Hepatocyte (in vitro differentiated cells): Measurements from ENCODE around the gene SMTNL1. TPM values are rescaled to one million over a fixed set of nuclear protein-coding genes. Genes with fewer than 3 reads are reported as not detected.

Experiments
- DNase-seq: peaks from one replicate; pipeline ENCODE4 v3.0.0-alpha.2; 2016; ENCODE audit warnings: low spot score
- H2AFZ ChIP-seq: fragments of 200-600 bp; sonication (generic); 2 replicates; pipeline ENCODE4 v1.6.0; 2016; ENCODE audit warnings: antibody characterized with exemption, mild to moderate bottlenecking
- H3K27ac ChIP-seq: fragments of 200-600 bp; sonication (generic); 2 replicates; pipeline ENCODE4 v1.5.1; 2016; ENCODE audit warnings: mild to moderate bottlenecking
- H3K27me3 ChIP-seq: fragments of 200-600 bp; sonication (generic); 2 replicates; pipeline ENCODE4 v1.6.1; 2016
- H3K36me3 ChIP-seq: fragments of 200-600 bp; sonication (generic); replicated peaks from 2 replicates; pipeline ENCODE4 v1.5.1; 2016; ENCODE audit warnings: low read depth; ENCODE audit not compliant: insufficient read depth
- H3K4me1 ChIP-seq: fragments of 200-600 bp; sonication (generic); 2 replicates; pipeline ENCODE4 v1.5.1; 2016; ENCODE audit warnings: mild to moderate bottlenecking, moderate library complexity; ENCODE audit not compliant: insufficient read depth
- H3K4me2 ChIP-seq: fragments of 200-600 bp; sonication (generic); 2 replicates; pipeline ENCODE4 v1.6.0; 2016
- H3K4me3 ChIP-seq: fragments of 200-600 bp; sonication (generic); 2 replicates; pipeline ENCODE4 v1.5.1; 2016; ENCODE audit warnings: mild to moderate bottlenecking
- H3K79me2 ChIP-seq: fragments of 200-600 bp; sonication (generic); 2 replicates; pipeline ENCODE4 v1.6.0; 2017; ENCODE audit warnings: mild to moderate bottlenecking
- H3K9me2 ChIP-seq: fragments of 200-600 bp; sonication (generic); replicated peaks from 2 replicates; pipeline ENCODE4 v1.6.0; 2017; ENCODE audit warnings: mild to moderate bottlenecking; ENCODE audit not compliant: insufficient read depth
- H3K9me3 ChIP-seq: fragments of 200-600 bp; sonication (generic); 2 replicates; pipeline ENCODE4 v1.5.1; 2016; ENCODE audit warnings: low read depth, mild to moderate bottlenecking
- H4K20me1 ChIP-seq: fragments of 200-600 bp; sonication (generic); 2 replicates; pipeline ENCODE4 v1.6.0; 2016; ENCODE audit warnings: mild to moderate bottlenecking; ENCODE audit not compliant: insufficient read depth, poor library complexity, severe bottlenecking
- CTCF ChIP-seq: fragments of 200-600 bp; sonication (generic); IDR thresholded peaks from 2 replicates; pipeline ENCODE4 v1.5.1; 2016; ENCODE audit warnings: antibody characterized with exemption, mild to moderate bottlenecking; ENCODE audit not compliant: poor library complexity
- EZH2 ChIP-seq: fragments of 200-600 bp; sonication (generic); IDR thresholded peaks from 2 replicates; pipeline ENCODE4 v1.6.1; 2016; ENCODE audit warnings: antibody characterized with exemption, mild to moderate bottlenecking, borderline replicate concordance
- EZH2phosphoT487 ChIP-seq: fragments of 200-600 bp; sonication (generic); IDR thresholded peaks from one replicate; pipeline ENCODE4 v1.6.1; 2018; ENCODE audit warnings: antibody characterized with exemption, mild to moderate bottlenecking, low read depth, moderate library complexity; ENCODE audit not compliant: unreplicated experiment, severe bottlenecking
- whole genome bisulfite sequencing: methylation state at CpG from one replicate; pipeline ENCODE4 v1.1.6; 2016; ENCODE audit warnings: low lambda C conversion rate; ENCODE audit errors: missing lambda C conversion rate; 5-methylcytosine and 5-hydroxymethylcytosine counted together
- polyA plus RNA-seq: library from polyadenylated mRNA; unstranded; fragments of >200 nt; fragmentation: Nextera tagmentation; extraction: Ambion mirVana; gene quantifications from 2 replicates; pipeline ENCODE4 v1.2.1, GENCODE V29; 2016
- total RNA-seq: library from RNA; depleted of rRNA; stranded (reverse); fragments of >200 nt; gene quantifications from 2 replicates; pipeline ENCODE4 v1.2.3, GENCODE V29; 2014

Gene SMTNL1
- total and polyA plus RNA-seq, 2 experiments from 2014 or later, result not detected

DNA sequence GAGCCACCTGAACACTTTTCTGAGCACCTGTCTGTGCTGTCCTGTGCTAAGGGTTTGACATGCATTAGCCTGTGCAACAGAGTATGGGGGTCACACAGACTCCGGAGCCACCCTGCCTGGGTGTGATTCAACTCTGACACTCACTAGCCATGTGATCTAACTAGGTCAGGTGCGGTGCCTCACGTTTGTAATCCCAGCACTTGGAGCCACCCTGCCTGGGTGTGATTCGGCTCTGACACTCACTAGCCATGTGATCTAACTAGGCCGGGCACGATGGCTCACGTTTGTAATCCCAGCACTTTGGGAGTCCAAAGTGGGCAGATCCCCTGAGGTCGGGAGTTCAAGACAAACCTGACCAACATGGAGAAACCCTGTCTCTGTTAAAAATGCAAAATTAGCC, 18.6 kb downstream of the SMTNL1 start:
- Histone ChIP-seq H3K9me3 (no peaks in the 10 kb centered on the region), H3K4me1 (no peaks in the 10 kb centered on the region), H4K20me1 (no peaks in the 10 kb centered on the region), H3K27ac (no peak overlapping the region), H3K9me2 (no peaks in the 10 kb centered on the region), H3K27me3 (no peaks in the 10 kb centered on the region), H3K36me3 (no peaks in the 10 kb centered on the region), H3K4me2 (no peak overlapping the region), H2AFZ (no peak overlapping the region), H3K79me2 (no peaks in the 10 kb centered on the region), H3K4me3 (no peak overlapping the region)
- TF ChIP-seq EZH2phosphoT487 (no peak), EZH2 (no peak), CTCF (no peak)
- 82% methylated on average over 7 of the region's 8 CpGs for WGBS
- DNase-seq, result no peak

DNA sequence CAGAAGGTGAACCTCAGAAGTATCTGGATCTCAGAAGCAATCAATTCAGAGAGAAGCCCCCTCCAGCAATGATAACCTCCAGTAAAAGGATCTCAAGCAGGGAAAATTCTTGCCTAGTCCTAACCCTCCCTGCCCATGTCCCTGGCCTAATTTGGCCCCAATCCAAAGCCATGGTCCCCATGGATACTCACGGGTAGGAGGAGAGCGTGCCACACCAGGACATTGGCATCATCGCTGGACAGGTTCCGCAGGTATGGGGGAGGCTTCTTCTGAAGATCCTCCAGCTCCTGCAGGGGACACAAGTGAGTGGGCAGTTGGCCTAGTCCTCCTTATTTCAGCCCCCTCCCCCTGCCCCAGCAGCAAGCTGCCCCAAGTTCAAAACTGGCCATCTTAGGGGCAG, 22.8 kb downstream of the SMTNL1 start:
- Histone ChIP-seq H3K36me3 (no peaks in the 10 kb centered on the region), H3K4me2 (no peak overlapping the region), H3K9me3 (no peaks in the 10 kb centered on the region), H4K20me1 (no peaks in the 10 kb centered on the region), H3K4me1 (no peaks in the 10 kb centered on the region), H3K27me3 (no peaks in the 10 kb centered on the region), H3K27ac (no peak overlapping the region), H3K9me2 (no peaks in the 10 kb centered on the region), H3K4me3 (no peak overlapping the region), H2AFZ (no peak overlapping the region), H3K79me2 (peaks cover 25% of the 10 kb centered on the region)
- DNase-seq, result no peak
- 88% methylated on average over 4 of the region's 4 CpGs for WGBS
- TF ChIP-seq EZH2phosphoT487 (no peak), EZH2 (no peak), CTCF (no peak)

GRCh38 chr11:57562596-57562995, 25.2 kb downstream of the SMTNL1 start:
- no peaks in the 10 kb centered on the region for H3K9me2 ChIP-seq
- no peak overlapping the region for H3K4me2 ChIP-seq
- TF ChIP-seq EZH2 (no peak), CTCF (no peak), EZH2phosphoT487 (no peak)
- H3K4me3 ChIP-seq, result no peak overlapping the region
- H4K20me1 ChIP-seq, result no peaks in the 10 kb centered on the region
- no peaks in the 10 kb centered on the region for H3K36me3 ChIP-seq
- WGBS, result 45% methylated on average over 4 of the region's 4 CpGs
- no peaks in the 10 kb centered on the region for H3K4me1 ChIP-seq
- no peak for DNase-seq
- H2AFZ ChIP-seq, result no peak overlapping the region
- no peaks in the 10 kb centered on the region for H3K9me3 ChIP-seq
- no peak overlapping the region for H3K27ac ChIP-seq
- H3K27me3 ChIP-seq, result no peaks in the 10 kb centered on the region
- H3K79me2 ChIP-seq, result peaks cover 33% of the 10 kb centered on the region
